GM12872 (cell line): ENCODE results near the gene JUN.

Experiments
- CTCF ChIP-seq: IDR thresholded peaks from 3 replicates; pipeline ENCODE4 v1.5.1; 2011; ENCODE audit warnings: low read depth, mild to moderate bottlenecking, low read length, moderate library complexity; ENCODE audit not compliant: insufficient read depth

JUN gene

GRCh38 chr1:58739856-58740466 is 43.9 kb downstream of the JUN start:
- TF ChIP-seq CTCF: peak; percentile 53; the same call in 2 of the 3 replicates

- TF ChIP-seq CTCF: no peak
Observed at GRCh38 chr1:58738876-58739275, 45.0 kb downstream of the JUN start.

GRCh38 chr1:58735586-58735985 is 48.3 kb downstream of the JUN start:
- no peak for TF ChIP-seq CTCF

- TF ChIP-seq CTCF: no peak
Observed at GRCh38 chr1:58734630-58735029, 49.2 kb downstream of the JUN start.

- no peak for TF ChIP-seq CTCF
Observed at GRCh38 chr1:58732087-58732775, 51.6 kb downstream of the JUN start.
